ENCODE data around the gene SCN5A.

GRCh38 chr3:38565339-38566214 is 83.9 kb downstream of the SCN5A start:
- TF ChIP-seq POLR2AphosphoS5 (IDR thresholded peaks at IDR 0.05; ENCODE audit: low read depth, low read length) (no peak), REST (IDR thresholded peaks at IDR 0.05; ENCODE audit: insufficient read depth in 1 of 2, low read depth in 2 of 2, low read length in 1 of 2) (no peak), CTCF (IDR thresholded peaks at IDR 0.05) (no peak), SIN3A (IDR thresholded peaks at IDR 0.05; ENCODE audit: borderline replicate concordance, insufficient read depth, low read depth, low read length) (no peak)

Data from Panc1 (cell line).